ENCODE measurements around the gene ADAMTS6.

Gene ADAMTS6

GRCh38 chr5:65102371-65102975 lies 379.2 kb downstream of the ADAMTS6 start:
- Histone ChIP-seq H3K36me3 (ENCODE audit: control insufficient read depth in 1 of 2, insufficient read depth in 2 of 2, low read length in 2 of 2) (no peaks in the 10 kb centered on the region), H3K9ac (ENCODE audit: low read depth in 1 of 2, low read length in 2 of 2) (peak overlapping the region; percentile 55 to 64), H3K4me3 (ENCODE audit: low read depth in 1 of 2, low read length in 2 of 2) (peak overlapping the region; percentile 69), H3K9me3 (ENCODE audit: control insufficient read depth in 1 of 2, low read length in 2 of 2) (no peaks in the 10 kb centered on the region), H3K27me3 (ENCODE audit: control insufficient read depth in 1 of 2, insufficient read depth in 2 of 2, low read length in 2 of 2) (no peaks in the 10 kb centered on the region), H3K4me1 (ENCODE audit: control insufficient read depth in 1 of 2, insufficient read depth in 2 of 2, low read length in 2 of 2) (peaks cover 0 to 4% of the 10 kb centered on the region in 2 donors), H3K27ac (ENCODE audit: low read depth, low read length) (no peak overlapping the region)

DNA sequence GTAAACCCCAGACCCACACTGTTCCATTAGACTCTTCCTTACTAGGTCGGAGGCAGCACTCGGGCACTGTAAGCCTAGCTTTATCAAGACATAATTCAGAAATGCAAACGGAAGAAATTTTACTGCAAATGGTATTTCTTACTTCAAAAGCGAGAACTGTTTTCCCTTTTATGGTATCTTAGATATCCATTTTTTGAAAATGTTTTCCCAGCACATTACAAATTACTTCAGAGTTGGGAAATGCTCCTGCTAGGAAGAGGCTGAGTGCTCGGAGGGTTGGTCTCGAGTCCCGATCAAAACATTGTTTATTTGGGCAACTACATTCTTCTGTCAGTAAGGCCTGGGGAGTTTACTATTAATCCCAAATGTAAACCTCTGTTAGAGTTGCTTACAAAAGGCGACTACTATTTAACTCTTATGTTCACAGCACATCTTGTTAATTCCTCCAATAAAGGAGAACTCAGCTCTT lies 380.1 kb downstream of the ADAMTS6 start:
- H3K27ac ChIP-seq (ENCODE audit: low read depth, low read length), result peak overlapping the region; percentile 13
- H3K9ac ChIP-seq (ENCODE audit: low read depth in 1 of 2, low read length in 2 of 2), result peak overlapping the region in 1 of 2 donors; percentile 5
- no peaks in the 10 kb centered on the region for H3K9me3 ChIP-seq (ENCODE audit: control insufficient read depth in 1 of 2, low read length in 2 of 2)
- H3K4me1 ChIP-seq (ENCODE audit: control insufficient read depth in 1 of 2, insufficient read depth in 2 of 2, low read length in 2 of 2), result peaks cover 0 to 4% of the 10 kb centered on the region in 2 donors
- no peaks in the 10 kb centered on the region for H3K27me3 ChIP-seq (ENCODE audit: control insufficient read depth in 1 of 2, insufficient read depth in 2 of 2, low read length in 2 of 2)
- H3K4me3 ChIP-seq (ENCODE audit: low read depth in 1 of 2, low read length in 2 of 2), result no peak overlapping the region
- no peaks in the 10 kb centered on the region for H3K36me3 ChIP-seq (ENCODE audit: control insufficient read depth in 1 of 2, insufficient read depth in 2 of 2, low read length in 2 of 2)

DNA sequence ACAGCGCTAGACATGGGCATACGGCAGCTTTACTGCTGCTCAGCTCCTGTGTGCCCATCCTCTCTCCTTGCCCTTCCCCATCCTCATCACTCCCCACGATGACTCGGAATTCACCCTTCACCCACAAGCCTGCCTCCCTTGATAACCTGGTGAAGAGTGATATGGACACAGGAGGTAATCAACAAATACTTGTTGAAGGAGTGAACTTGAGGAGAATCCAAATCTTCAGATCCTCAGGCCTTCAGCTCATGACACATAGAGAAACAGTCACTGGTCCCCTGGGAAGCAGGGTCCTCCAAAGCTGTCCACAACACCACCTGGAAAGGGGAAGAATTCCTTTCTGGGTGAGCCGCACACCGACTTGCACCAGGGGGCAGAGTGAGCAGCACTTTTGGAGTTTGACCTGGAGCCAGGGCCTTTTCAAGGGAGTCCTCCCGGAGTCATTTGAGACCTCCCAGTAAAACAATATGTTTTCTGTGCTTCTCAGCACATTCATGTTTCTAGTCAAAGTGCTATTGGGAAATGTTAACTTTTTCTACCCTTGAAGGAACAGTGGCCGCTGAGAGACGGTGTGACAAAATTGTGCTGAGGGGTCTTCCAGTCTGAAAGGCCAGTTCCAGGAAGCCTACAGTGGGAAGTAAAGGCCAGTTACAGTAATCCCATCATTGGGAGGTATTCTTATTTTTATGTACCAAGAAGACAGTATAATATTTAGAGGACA lies 380.6 kb downstream of the ADAMTS6 start:
- no peaks in the 10 kb centered on the region for H3K36me3 ChIP-seq (ENCODE audit: control insufficient read depth in 1 of 2, insufficient read depth in 2 of 2, low read length in 2 of 2)
- H3K4me3 ChIP-seq (ENCODE audit: low read depth in 1 of 2, low read length in 2 of 2), result no peak overlapping the region
- no peaks in the 10 kb centered on the region for H3K27me3 ChIP-seq (ENCODE audit: control insufficient read depth in 1 of 2, insufficient read depth in 2 of 2, low read length in 2 of 2)
- peaks cover 0 to 4% of the 10 kb centered on the region in 2 donors for H3K4me1 ChIP-seq (ENCODE audit: control insufficient read depth in 1 of 2, insufficient read depth in 2 of 2, low read length in 2 of 2)
- no peaks in the 10 kb centered on the region for H3K9me3 ChIP-seq (ENCODE audit: control insufficient read depth in 1 of 2, low read length in 2 of 2)
- H3K9ac ChIP-seq (ENCODE audit: low read depth in 1 of 2, low read length in 2 of 2), result no peak overlapping the region
- H3K27ac ChIP-seq (ENCODE audit: low read depth, low read length), result peak overlapping the region; percentile 13

Measured in duodenal mucosa (tissue), 2 donors.